Activated T-helper 17 cell treated with anti-CD3 and anti-CD28 coated beads, Interleukin-2, amount 50 U/mL, for 72 hours (primary cell): ENCODE measurements around the gene NFKBIB. TPM values are rescaled to one million over a fixed set of nuclear protein-coding genes. Genes with fewer than 3 reads are reported as not detected.

Experiments
- ATAC-seq: fragments of 150-1000 bp; cut with Tn5 transposase; replicated peaks from 2 replicates; pipeline ENCODE4 v1.10.0; 2021; ENCODE audit warnings: mild to moderate bottlenecking, moderate library complexity
- H3K27ac Mint-ChIP-seq: one replicate; pipeline ENCODE4 v1.8.0; 2022; ENCODE audit warnings: mixed read lengths
- H3K27me3 Mint-ChIP-seq: one replicate; pipeline ENCODE4 v1.8.0; 2022; ENCODE audit warnings: mixed read lengths
- H3K36me3 Mint-ChIP-seq: one replicate; pipeline ENCODE4 v1.8.0; 2022; ENCODE audit warnings: low read depth, mild to moderate bottlenecking, mixed read lengths
- H3K4me1 Mint-ChIP-seq: one replicate; pipeline ENCODE4 v1.8.0; 2022; ENCODE audit warnings: mixed read lengths
- H3K4me3 Mint-ChIP-seq: one replicate; pipeline ENCODE4 v1.8.0; 2022; ENCODE audit warnings: mild to moderate bottlenecking, mixed read lengths
- H3K9me3 Mint-ChIP-seq: one replicate; pipeline ENCODE4 v1.8.0; 2022; ENCODE audit warnings: mixed read lengths
- total RNA-seq, 2 donors: library from RNA; stranded (reverse); gene quantifications; one replicate each; pipeline ENCODE4 v1.2.3, GENCODE V29; 2022

The NFKBIB gene
- total RNA-seq, 2 donors from 2014 or later: 41.2 to 68.7 TPM

GRCh38 chr19:38944981-38945506, 45.3 kb downstream of the NFKBIB start:
- Mint-ChIP-seq H3K27me3 (no peaks in the 10 kb centered on the region), H3K4me1 (peaks cover 8% of the 10 kb centered on the region), H3K9me3 (no peaks in the 10 kb centered on the region), H3K27ac (no peak overlapping the region), H3K4me3 (no peak overlapping the region), H3K36me3 (no peaks in the 10 kb centered on the region)
- ATAC-seq: no peak

- Mint-ChIP-seq H3K27me3 (no peaks in the 10 kb centered on the region), H3K4me1 (peaks cover 8% of the 10 kb centered on the region), H3K27ac (no peak overlapping the region), H3K36me3 (no peaks in the 10 kb centered on the region), H3K9me3 (no peaks in the 10 kb centered on the region), H3K4me3 (no peak overlapping the region)
- no peak for ATAC-seq
Observed at GRCh38 chr19:38945562-38946228, 45.9 kb downstream of the NFKBIB start.

GRCh38 chr19:38946229-38947010, 46.7 kb downstream of the NFKBIB start:
- no peak overlapping the region for H3K4me3 Mint-ChIP-seq
- no peaks in the 10 kb centered on the region for H3K9me3 Mint-ChIP-seq

DNA sequence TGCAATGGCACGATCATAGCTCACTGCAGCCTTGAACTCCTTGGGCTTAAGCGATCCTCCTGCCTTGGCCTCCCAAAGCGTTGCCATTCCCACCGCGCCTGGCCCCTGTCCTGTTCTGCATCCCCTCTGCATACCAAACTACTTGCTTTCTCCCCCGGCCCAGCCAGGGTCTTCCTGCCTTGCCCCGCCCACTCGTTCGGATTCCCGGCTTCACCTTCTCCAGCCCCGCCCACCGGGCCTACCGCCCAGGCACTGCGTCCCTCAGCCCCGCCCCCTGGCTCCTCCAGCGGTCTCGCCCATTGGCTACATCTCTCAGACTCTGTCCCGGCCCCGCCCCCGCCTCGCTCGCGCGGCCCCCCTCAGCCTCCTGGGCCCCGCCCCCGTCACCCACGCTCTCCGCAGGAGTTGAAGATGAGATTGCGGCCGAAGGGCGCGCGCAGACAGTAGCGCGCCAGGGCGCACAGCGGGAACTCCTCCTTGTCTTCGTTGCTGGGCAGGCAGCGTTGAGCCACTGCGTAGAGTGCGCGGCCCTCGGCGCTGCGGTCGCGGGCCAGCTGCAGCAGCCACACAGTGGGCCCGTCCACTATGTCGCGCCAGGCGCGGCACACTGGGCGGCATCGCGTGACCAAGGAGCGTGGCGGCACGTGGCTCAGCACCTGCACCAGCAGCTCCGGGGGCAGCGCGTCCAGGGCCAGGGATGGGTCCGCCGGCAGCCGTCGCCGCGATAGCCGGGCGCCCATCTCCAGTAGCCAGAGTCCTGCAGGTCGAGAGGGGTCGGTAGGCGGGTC, 50.0 kb downstream of the NFKBIB start:
- peak overlapping the region; percentile 57 for H3K4me3 Mint-ChIP-seq
- H3K36me3 Mint-ChIP-seq: no peaks in the 10 kb centered on the region
- no peak overlapping the region for H3K27ac Mint-ChIP-seq
- H3K27me3 Mint-ChIP-seq: peaks cover 14% of the 10 kb centered on the region
- peak; percentile 96 for ATAC-seq
- H3K9me3 Mint-ChIP-seq: no peaks in the 10 kb centered on the region
- H3K4me1 Mint-ChIP-seq: peaks cover 7% of the 10 kb centered on the region

More at GRCh38 chr19:38946229-38947010, 46.7 kb downstream of the NFKBIB start:
- H3K27me3 Mint-ChIP-seq: no peaks in the 10 kb centered on the region
- H3K27ac Mint-ChIP-seq: no peak overlapping the region
- no peak for ATAC-seq
- H3K4me1 Mint-ChIP-seq: peaks cover 4% of the 10 kb centered on the region
- no peaks in the 10 kb centered on the region for H3K36me3 Mint-ChIP-seq

DNA sequence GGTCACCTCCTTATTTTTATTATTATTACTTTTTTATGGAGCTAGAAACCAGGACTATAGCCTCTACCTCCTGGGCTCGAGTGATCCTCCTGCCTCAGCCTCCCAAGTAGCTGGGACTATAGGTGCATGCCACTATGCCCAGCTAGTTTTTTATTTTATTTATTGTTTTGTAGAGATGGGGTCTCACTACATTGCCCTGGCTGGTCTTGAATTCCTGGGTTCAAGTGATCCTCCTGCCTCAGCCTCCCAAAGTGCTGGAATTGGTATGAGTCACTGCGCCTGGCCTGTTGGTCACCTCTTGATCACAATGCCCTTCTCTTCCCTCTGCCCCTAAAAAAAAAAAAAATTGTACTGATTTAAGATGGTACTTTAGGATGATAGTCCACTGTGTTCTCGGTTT, 51.4 kb downstream of the NFKBIB start:
- peaks cover 7% of the 10 kb centered on the region for H3K4me1 Mint-ChIP-seq
- no peaks in the 10 kb centered on the region for H3K36me3 Mint-ChIP-seq
- no peak overlapping the region for H3K4me3 Mint-ChIP-seq
- no peaks in the 10 kb centered on the region for H3K9me3 Mint-ChIP-seq
- ATAC-seq: no peak
- H3K27me3 Mint-ChIP-seq: peaks cover 14% of the 10 kb centered on the region
- H3K27ac Mint-ChIP-seq: no peak overlapping the region

DNA sequence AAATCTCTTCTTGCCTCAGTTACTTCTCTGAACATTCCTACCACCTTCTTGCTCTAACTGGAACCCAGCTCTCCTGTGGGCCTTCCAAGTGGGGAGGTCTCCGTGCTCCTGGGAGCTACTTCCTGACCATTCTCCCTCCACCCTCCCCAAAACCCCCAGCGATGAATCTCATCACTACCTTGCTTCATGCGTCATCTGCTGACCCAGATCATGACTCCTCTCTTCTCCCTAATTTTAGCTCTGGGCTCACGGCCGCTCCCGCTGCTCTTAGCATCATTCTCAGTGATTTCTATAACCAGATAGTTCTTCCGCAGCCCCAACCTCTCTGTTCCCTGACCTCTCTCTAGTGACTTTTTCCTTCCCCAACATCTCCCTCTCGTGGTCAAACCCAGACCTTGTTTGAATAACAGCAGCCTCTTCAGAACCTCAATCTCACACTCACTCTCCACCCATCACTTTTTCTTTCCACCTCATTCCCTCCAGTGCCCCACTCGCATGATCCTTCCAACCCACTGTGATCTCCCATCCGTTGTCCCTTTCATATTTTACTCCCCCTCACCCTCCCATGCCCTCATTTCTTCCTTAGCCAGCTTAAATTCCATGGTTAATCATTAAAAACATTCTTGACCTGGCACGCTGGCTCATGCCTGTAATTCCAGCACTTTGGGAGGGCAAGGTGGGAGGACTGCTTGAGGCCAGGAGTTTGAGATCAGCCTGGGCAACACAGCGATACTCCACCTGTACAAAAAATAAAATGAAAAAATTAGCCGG, 52.8 kb downstream of the NFKBIB start:
- H3K4me1 Mint-ChIP-seq: peaks cover 7% of the 10 kb centered on the region
- peaks cover 14% of the 10 kb centered on the region for H3K27me3 Mint-ChIP-seq
- no peak overlapping the region for H3K4me3 Mint-ChIP-seq
- no peaks in the 10 kb centered on the region for H3K9me3 Mint-ChIP-seq
- ATAC-seq: peak; percentile 25
- H3K27ac Mint-ChIP-seq: no peak overlapping the region
- no peaks in the 10 kb centered on the region for H3K36me3 Mint-ChIP-seq

GRCh38 chr19:38953677-38954076, 53.9 kb downstream of the NFKBIB start:
- H3K4me1 Mint-ChIP-seq: peaks cover 7% of the 10 kb centered on the region
- no peak overlapping the region for H3K27ac Mint-ChIP-seq
- no peak for ATAC-seq
- no peaks in the 10 kb centered on the region for H3K9me3 Mint-ChIP-seq
- no peaks in the 10 kb centered on the region for H3K36me3 Mint-ChIP-seq
- peaks cover 14% of the 10 kb centered on the region for H3K27me3 Mint-ChIP-seq
- H3K4me3 Mint-ChIP-seq: no peak overlapping the region

DNA sequence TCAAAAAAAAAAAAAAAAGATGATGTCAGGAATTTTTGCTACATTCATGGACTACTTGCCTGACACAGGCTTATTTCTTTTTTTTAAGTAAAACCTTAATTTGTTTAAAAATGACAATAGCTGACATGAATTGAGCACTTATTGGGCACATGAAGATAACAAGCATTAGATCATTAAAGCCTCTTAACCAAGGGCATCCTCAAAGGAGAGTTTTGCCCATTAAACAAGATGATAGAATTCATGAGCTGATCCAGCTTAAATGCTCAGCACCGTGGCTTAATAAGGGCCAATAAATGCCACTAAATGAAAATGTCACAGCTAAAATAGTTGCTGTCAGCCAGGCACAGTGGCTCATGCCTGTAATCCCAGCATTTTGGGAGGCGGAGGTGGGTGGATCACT, 56.5 kb downstream of the NFKBIB start:
- H3K27ac Mint-ChIP-seq: no peak overlapping the region
- H3K9me3 Mint-ChIP-seq: no peaks in the 10 kb centered on the region
- no peak overlapping the region for H3K4me3 Mint-ChIP-seq
- H3K4me1 Mint-ChIP-seq: peaks cover 7% of the 10 kb centered on the region
- no peak for ATAC-seq
- H3K36me3 Mint-ChIP-seq: no peaks in the 10 kb centered on the region
- peaks cover 14% of the 10 kb centered on the region for H3K27me3 Mint-ChIP-seq

- no peaks in the 10 kb centered on the region for H3K9me3 Mint-ChIP-seq
- no peaks in the 10 kb centered on the region for H3K4me1 Mint-ChIP-seq
- peaks cover 14% of the 10 kb centered on the region for H3K27me3 Mint-ChIP-seq
- H3K4me3 Mint-ChIP-seq: no peak overlapping the region
- no peaks in the 10 kb centered on the region for H3K36me3 Mint-ChIP-seq
- H3K27ac Mint-ChIP-seq: no peak overlapping the region
- no peak for ATAC-seq
Observed at GRCh38 chr19:38958301-38958700, 58.5 kb downstream of the NFKBIB start.

Other genes starting within 250 kb of the NFKBIB start
- 10 to 100 TPM in 1 of 2 donors, 1 to 10 TPM in 1; 3.8 to 75.3 TPM for gene CAPN12, start 155.5 kb upstream of the NFKBIB start, total RNA-seq
- gene LGALS7, start 126.5 kb upstream of the NFKBIB start, total RNA-seq: not detected
- not detected for gene LGALS7B, start 110.8 kb upstream of the NFKBIB start, total RNA-seq
- gene LGALS4, start 87.0 kb upstream of the NFKBIB start, total RNA-seq: 1 to 10 TPM; 1.2 to 1.7 TPM
- gene ECH1, start 68.2 kb upstream of the NFKBIB start, total RNA-seq: 100 to 1,000 TPM; 162 to 183 TPM
- gene HNRNPL, start 50.0 kb upstream of the NFKBIB start, total RNA-seq: 100 to 1,000 TPM; 476 to 617 TPM
- 100 to 1,000 TPM in 1 of 2 donors, 10 to 100 TPM in 1; 92.3 to 156 TPM for gene RINL, start 21.7 kb upstream of the NFKBIB start, total RNA-seq
- gene SIRT2, start 351 bp upstream of the NFKBIB start, total RNA-seq: 10 to 100 TPM; 37.9 to 41.2 TPM
- gene CCER2, start 12.2 kb downstream of the NFKBIB start, total RNA-seq: under 1 TPM; 0.24 to 0.86 TPM
- gene SARS2, start 30.8 kb downstream of the NFKBIB start, total RNA-seq: 10 to 100 TPM; 27.5 to 49.3 TPM
- 100 to 1,000 TPM in 1 of 2 donors, 10 to 100 TPM in 1; 52.7 to 106 TPM for gene MRPS12, start 31.0 kb downstream of the NFKBIB start, total RNA-seq
- under 1 TPM; 0.21 to 0.43 TPM for gene FBXO17, start 75.8 kb downstream of the NFKBIB start, total RNA-seq
- under 1 TPM; 0.43 to 0.66 TPM for gene FBXO27, start 132.6 kb downstream of the NFKBIB start, total RNA-seq
- not detected for gene ACP7, start 184.4 kb downstream of the NFKBIB start, total RNA-seq
- gene PAK4, start 225.8 kb downstream of the NFKBIB start, total RNA-seq: 10 to 100 TPM; 17.8 to 18.4 TPM